HEK293 (cell line): Measurements from ENCODE around the gene SRRM5.

Experiments used
- GFI1B ChIP-seq: fragments of 450-650 bp; formaldehyde crosslinking; IDR thresholded peaks from 2 replicates; pipeline ENCODE4 v1.5.1; 2016; ENCODE audit warnings: missing biosample characterization, missing genetic modification characterization
- GLIS1 ChIP-seq: fragments of 450-650 bp; formaldehyde crosslinking; IDR thresholded peaks from 2 replicates; pipeline ENCODE4 v1.5.1; 2016; ENCODE audit warnings: missing biosample characterization, missing genetic modification characterization
- KLF16 ChIP-seq: fragments of 450-650 bp; formaldehyde crosslinking; IDR thresholded peaks from 2 replicates; pipeline ENCODE4 v1.5.1; 2017; ENCODE audit warnings: missing biosample characterization, missing genetic modification characterization
- PATZ1 ChIP-seq: fragments of 450-650 bp; formaldehyde crosslinking; IDR thresholded peaks from 2 replicates; pipeline ENCODE4 v1.5.1; 2016; ENCODE audit warnings: missing biosample characterization, missing genetic modification characterization
- REPIN1 ChIP-seq: fragments of 450-650 bp; formaldehyde crosslinking; IDR thresholded peaks from 2 replicates; pipeline ENCODE4 v1.5.1; 2017; ENCODE audit warnings: missing biosample characterization, missing genetic modification characterization, low read depth
- SETDB1 ChIP-seq: IDR thresholded peaks from one replicate; pipeline ENCODE4 v1.6.1; 2017; ENCODE audit warnings: mild to moderate bottlenecking, low read length, moderate library complexity, mixed read lengths; ENCODE audit not compliant: insufficient read length
- SP3 ChIP-seq: fragments of 450-650 bp; formaldehyde crosslinking; IDR thresholded peaks from 2 replicates; pipeline ENCODE4 v1.5.1; 2016; ENCODE audit warnings: missing biosample characterization, missing genetic modification characterization
- TCF7L2 ChIP-seq: IDR thresholded peaks from 2 replicates; pipeline ENCODE4 v1.6.1; 2011; ENCODE audit warnings: low read depth, mild to moderate bottlenecking, inconsistent platforms, low read length, moderate library complexity, borderline replicate concordance
- ZBTB44 ChIP-seq: fragments of 450-650 bp; IDR thresholded peaks from 2 replicates; pipeline ENCODE4 v1.5.1; 2018; ENCODE audit warnings: missing biosample characterization, mild to moderate bottlenecking, missing genetic modification characterization
- ZBTB7A ChIP-seq: fragments of 450-650 bp; formaldehyde crosslinking; IDR thresholded peaks from 2 replicates; pipeline ENCODE4 v1.5.1; 2016; ENCODE audit warnings: low read depth, missing biosample characterization, missing genetic modification characterization
- ZNF10 ChIP-seq: fragments of 450-650 bp; formaldehyde crosslinking; IDR thresholded peaks from 2 replicates; pipeline ENCODE4 v1.5.1; 2017; ENCODE audit warnings: missing biosample characterization, missing genetic modification characterization
- ZNF114 ChIP-seq: fragments of 450-650 bp; formaldehyde crosslinking; IDR thresholded peaks from 2 replicates; pipeline ENCODE4 v1.5.0; 2017; ENCODE audit warnings: missing biosample characterization, missing genetic modification characterization
- ZNF138 ChIP-seq: fragments of 450-650 bp; formaldehyde crosslinking; IDR thresholded peaks from 2 replicates; pipeline ENCODE4 v1.5.1; 2016; ENCODE audit warnings: missing biosample characterization, missing genetic modification characterization, borderline replicate concordance
- ZNF174 ChIP-seq: fragments of 450-650 bp; formaldehyde crosslinking; IDR thresholded peaks from 2 replicates; pipeline ENCODE4 v1.5.0; 2017; ENCODE audit warnings: missing biosample characterization, mild to moderate bottlenecking, missing genetic modification characterization
- ZNF2 ChIP-seq: fragments of 450-650 bp; formaldehyde crosslinking; IDR thresholded peaks from 2 replicates; pipeline ENCODE4 v1.5.1; 2016; ENCODE audit warnings: missing biosample characterization, missing genetic modification characterization
- ZNF311 ChIP-seq: fragments of 450-650 bp; formaldehyde crosslinking; IDR thresholded peaks from 2 replicates; pipeline ENCODE4 v1.5.1; 2017; ENCODE audit warnings: missing biosample characterization, missing genetic modification characterization, borderline replicate concordance
- ZNF350 ChIP-seq: fragments of 450-650 bp; formaldehyde crosslinking; IDR thresholded peaks from 2 replicates; pipeline ENCODE4 v1.5.0; 2017; ENCODE audit warnings: missing biosample characterization, mild to moderate bottlenecking, missing genetic modification characterization
- ZNF354C ChIP-seq: fragments of 450-650 bp; formaldehyde crosslinking; IDR thresholded peaks from 2 replicates; pipeline ENCODE4 v1.5.1; 2016; ENCODE audit warnings: missing biosample characterization, missing genetic modification characterization, low read depth, borderline replicate concordance
- ZNF426 ChIP-seq: fragments of 450-650 bp; formaldehyde crosslinking; IDR thresholded peaks from 2 replicates; pipeline ENCODE4 v1.5.1; 2017; ENCODE audit warnings: missing biosample characterization, missing genetic modification characterization, mild to moderate bottlenecking, inconsistent platforms, moderate library complexity
- ZNF514 ChIP-seq: fragments of 450-650 bp; formaldehyde crosslinking; IDR thresholded peaks from 2 replicates; pipeline ENCODE4 v1.5.1; 2016; ENCODE audit warnings: missing biosample characterization, missing genetic modification characterization
- ZNF548 ChIP-seq: fragments of 450-650 bp; formaldehyde crosslinking; IDR thresholded peaks from 2 replicates; pipeline ENCODE4 v1.5.1; 2016; ENCODE audit warnings: missing biosample characterization, missing genetic modification characterization
- ZNF558 ChIP-seq: fragments of 450-650 bp; formaldehyde crosslinking; IDR thresholded peaks from 2 replicates; pipeline ENCODE4 v1.5.1; 2016; ENCODE audit warnings: missing biosample characterization, missing genetic modification characterization
- ZNF785 ChIP-seq: fragments of 450-650 bp; formaldehyde crosslinking; IDR thresholded peaks from 2 replicates; pipeline ENCODE4 v1.5.1; 2016; ENCODE audit warnings: missing biosample characterization, missing genetic modification characterization
- ZNF843 ChIP-seq: fragments of 450-650 bp; formaldehyde crosslinking; IDR thresholded peaks from 2 replicates; pipeline ENCODE4 v1.5.1; 2016; ENCODE audit warnings: missing biosample characterization, missing genetic modification characterization
- ZSCAN30 ChIP-seq: fragments of 450-650 bp; IDR thresholded peaks from 2 replicates; pipeline ENCODE4 v1.5.1; 2018; ENCODE audit warnings: missing biosample characterization, mild to moderate bottlenecking, missing genetic modification characterization, moderate library complexity
- TF ChIP-seq, protein P1 (sequence below): fragments of 450-650 bp; formaldehyde crosslinking; IDR thresholded peaks from 2 replicates; pipeline ENCODE4 v1.5.1; 2016; ENCODE audit warnings: missing biosample characterization, missing genetic modification characterization
- TF ChIP-seq, protein P2 (sequence below): fragments of 450-650 bp; formaldehyde crosslinking; IDR thresholded peaks from 2 replicates; pipeline ENCODE4 v1.5.1; 2016; ENCODE audit warnings: missing biosample characterization, missing genetic modification characterization, borderline replicate concordance
- TF ChIP-seq, protein P3 (sequence below): fragments of 450-650 bp; formaldehyde crosslinking; IDR thresholded peaks from 2 replicates; pipeline ENCODE4 v1.5.1; 2016; ENCODE audit warnings: missing biosample characterization, missing genetic modification characterization
- TF ChIP-seq, protein P4 (sequence below): fragments of 450-650 bp; formaldehyde crosslinking; IDR thresholded peaks from 2 replicates; pipeline ENCODE4 v1.5.1; 2017; ENCODE audit warnings: missing biosample characterization, missing genetic modification characterization

SRRM5 gene

DNA sequence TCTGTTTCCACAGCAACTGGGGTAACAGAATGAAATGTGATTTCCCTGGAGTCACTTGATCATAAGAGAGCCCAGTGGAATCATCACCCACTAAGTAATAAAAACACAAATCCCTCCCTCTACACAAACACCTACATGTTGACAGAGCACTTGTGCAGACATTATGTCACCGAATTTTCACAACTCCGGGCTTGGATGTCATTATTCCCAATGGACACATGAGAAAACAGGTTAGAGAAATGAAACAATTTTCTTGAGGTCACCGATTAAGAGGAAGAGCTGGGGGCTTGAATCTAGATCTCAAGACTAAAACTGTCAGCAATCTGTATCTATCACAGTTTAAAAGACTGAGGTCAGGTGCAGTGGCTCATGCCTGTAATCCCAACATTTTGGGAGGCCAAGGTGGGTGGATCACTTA lies 39.7 kb upstream of the SRRM5 start (continued):
- TF ChIP-seq, protein P1, sequence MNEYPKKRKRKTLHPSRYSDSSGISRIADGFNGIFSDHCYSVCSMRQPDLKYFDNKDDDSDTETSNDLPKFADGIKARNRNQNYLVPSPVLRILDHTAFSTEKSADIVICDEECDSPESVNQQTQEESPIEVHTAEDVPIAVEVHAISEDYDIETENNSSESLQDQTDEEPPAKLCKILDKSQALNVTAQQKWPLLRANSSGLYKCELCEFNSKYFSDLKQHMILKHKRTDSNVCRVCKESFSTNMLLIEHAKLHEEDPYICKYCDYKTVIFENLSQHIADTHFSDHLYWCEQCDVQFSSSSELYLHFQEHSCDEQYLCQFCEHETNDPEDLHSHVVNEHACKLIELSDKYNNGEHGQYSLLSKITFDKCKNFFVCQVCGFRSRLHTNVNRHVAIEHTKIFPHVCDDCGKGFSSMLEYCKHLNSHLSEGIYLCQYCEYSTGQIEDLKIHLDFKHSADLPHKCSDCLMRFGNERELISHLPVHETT (tag by site-specific recombination) = peak; percentile 94
- TF ChIP-seq ZNF354C (tag by site-specific recombination) (no peak), REPIN1 (tag by site-specific recombination) (no peak), GFI1B (tag by site-specific recombination) (peak; percentile 95), ZNF114 (no peak), ZNF785 (no peak), ZBTB44 (tag by site-specific recombination) (peak; percentile 49), ZNF350 (tag by site-specific recombination) (no peak), ZBTB7A (no peak), ZNF548 (no peak), TCF7L2 (no peak), SETDB1 (no peak), ZNF138 (tag by site-specific recombination) (no peak), ZNF426 (tag by site-specific recombination) (no peak), ZSCAN30 (tag by site-specific recombination) (peak; percentile 59; the same call in 1 of the 2 replicates), PATZ1 (tag by site-specific recombination) (peak; percentile 93), ZNF514 (no peak), ZNF843 (tag by site-specific recombination) (peak; percentile 87), KLF16 (no peak), ZNF311 (no peak), ZNF558 (tag by site-specific recombination) (peak; percentile 67; the same call in 1 of the 2 replicates), GLIS1 (tag by site-specific recombination) (peak; percentile 76), ZNF174 (tag by site-specific recombination) (no peak), ZNF2 (tag by site-specific recombination) (peak; percentile 87), SP3 (peak; percentile 22; the same call in 1 of the 2 replicates), ZNF10 (tag by site-specific recombination) (peak; percentile 69)
- TF ChIP-seq, protein P2, sequence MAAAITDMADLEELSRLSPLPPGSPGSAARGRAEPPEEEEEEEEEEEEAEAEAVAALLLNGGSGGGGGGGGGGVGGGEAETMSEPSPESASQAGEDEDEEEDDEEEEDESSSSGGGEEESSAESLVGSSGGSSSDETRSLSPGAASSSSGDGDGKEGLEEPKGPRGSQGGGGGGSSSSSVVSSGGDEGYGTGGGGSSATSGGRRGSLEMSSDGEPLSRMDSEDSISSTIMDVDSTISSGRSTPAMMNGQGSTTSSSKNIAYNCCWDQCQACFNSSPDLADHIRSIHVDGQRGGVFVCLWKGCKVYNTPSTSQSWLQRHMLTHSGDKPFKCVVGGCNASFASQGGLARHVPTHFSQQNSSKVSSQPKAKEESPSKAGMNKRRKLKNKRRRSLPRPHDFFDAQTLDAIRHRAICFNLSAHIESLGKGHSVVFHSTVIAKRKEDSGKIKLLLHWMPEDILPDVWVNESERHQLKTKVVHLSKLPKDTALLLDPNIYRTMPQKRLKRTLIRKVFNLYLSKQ (tag by site-specific recombination) = no peak
- TF ChIP-seq, protein P3, sequence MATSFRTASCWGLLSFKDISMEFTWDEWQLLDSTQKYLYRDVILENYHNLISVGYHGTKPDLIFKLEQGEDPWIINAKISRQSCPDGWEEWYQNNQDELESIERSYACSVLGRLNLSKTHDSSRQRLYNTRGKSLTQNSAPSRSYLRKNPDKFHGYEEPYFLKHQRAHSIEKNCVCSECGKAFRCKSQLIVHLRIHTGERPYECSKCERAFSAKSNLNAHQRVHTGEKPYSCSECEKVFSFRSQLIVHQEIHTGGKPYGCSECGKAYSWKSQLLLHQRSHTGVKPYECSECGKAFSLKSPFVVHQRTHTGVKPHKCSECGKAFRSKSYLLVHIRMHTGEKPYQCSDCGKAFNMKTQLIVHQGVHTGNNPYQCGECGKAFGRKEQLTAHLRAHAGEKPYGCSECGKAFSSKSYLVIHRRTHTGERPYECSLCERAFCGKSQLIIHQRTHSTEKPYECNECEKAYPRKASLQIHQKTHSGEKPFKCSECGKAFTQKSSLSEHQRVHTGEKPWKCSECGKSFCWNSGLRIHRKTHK (tag by site-specific recombination) = no peak
- TF ChIP-seq, protein P4, sequence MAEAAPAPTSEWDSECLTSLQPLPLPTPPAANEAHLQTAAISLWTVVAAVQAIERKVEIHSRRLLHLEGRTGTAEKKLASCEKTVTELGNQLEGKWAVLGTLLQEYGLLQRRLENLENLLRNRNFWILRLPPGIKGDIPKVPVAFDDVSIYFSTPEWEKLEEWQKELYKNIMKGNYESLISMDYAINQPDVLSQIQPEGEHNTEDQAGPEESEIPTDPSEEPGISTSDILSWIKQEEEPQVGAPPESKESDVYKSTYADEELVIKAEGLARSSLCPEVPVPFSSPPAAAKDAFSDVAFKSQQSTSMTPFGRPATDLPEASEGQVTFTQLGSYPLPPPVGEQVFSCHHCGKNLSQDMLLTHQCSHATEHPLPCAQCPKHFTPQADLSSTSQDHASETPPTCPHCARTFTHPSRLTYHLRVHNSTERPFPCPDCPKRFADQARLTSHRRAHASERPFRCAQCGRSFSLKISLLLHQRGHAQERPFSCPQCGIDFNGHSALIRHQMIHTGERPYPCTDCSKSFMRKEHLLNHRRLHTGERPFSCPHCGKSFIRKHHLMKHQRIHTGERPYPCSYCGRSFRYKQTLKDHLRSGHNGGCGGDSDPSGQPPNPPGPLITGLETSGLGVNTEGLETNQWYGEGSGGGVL (tag by site-specific recombination) = peak; percentile 78
- TF ChIP-seq, all 188 proteins: peak for 62
